SKM-1 (cell line): ENCODE data around the gene WNT2.

ENCODE experiments used
- DNase-seq: peaks from one replicate; lab custom pipeline; 2025; ENCODE audit not compliant: unreplicated experiment; lab: John Stamatoyannopoulos, UW

The WNT2 gene

DNA sequence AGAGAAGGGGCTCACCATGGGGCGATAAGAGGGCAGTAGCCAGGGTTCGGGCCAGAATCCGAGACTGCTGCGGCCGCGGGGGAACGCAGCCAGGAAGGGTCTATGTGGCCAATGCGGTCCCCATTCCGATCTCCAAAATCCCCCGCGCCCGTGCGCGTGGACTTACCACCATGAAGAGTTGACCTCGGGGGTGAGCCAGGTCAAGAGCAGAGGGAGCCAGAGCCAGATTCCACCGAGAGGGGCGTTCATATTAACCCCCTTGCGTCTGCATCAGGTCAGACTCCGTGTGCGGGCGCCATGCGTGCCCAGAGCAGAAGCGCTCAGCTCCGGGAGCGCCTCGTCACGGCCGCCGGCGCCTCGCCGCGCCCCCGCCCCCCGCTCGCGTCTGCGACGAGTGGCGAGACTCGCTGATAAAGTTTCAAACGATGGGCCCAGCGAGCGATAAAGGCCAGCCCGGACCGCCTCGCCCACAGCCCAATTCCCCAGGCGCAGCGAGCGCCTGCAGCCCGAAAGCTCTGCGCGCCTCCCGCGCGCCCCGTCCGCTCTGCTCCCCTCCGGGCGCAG is at the start of gene WNT2:
Gene WNT2 (minus strand): TSS at position 318 of the 564 bp plus-strand sequence. CDS start 69 bp downstream, at position 249.
- DNase-seq = no peak

- no peak for DNase-seq
Measured at GRCh38 chr7:117372073-117372472, 49.2 kb upstream of the WNT2 start.

GRCh38 chr7:117364339-117365080 is 41.7 kb upstream of the WNT2 start:
- no peak for DNase-seq

GRCh38 chr7:117362294-117362888 is 39.5 kb upstream of the WNT2 start:
- no peak for DNase-seq

DNA sequence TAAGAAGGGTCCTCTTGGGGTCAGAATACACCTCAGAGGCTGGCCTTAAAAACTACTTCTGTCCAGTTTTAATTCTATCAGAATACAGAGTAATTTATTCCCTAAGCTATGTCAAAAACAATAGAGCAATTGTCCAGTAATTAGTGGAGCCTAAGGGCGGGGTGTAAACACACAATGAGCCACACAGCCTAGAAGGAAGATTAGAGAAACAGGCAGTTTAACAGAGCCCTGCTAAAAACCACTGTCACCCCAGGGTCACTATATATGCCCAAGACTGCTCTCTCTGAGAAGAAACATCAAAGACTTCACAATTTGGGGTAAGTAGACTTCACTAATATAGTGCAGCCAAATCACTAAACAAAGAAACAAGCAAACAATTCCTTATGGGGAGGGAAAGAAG is 27.2 kb upstream of the WNT2 start:
- DNase-seq = no peak

- DNase-seq = no peak
Measured at GRCh38 chr7:117349570-117349969, 26.7 kb upstream of the WNT2 start.

DNA sequence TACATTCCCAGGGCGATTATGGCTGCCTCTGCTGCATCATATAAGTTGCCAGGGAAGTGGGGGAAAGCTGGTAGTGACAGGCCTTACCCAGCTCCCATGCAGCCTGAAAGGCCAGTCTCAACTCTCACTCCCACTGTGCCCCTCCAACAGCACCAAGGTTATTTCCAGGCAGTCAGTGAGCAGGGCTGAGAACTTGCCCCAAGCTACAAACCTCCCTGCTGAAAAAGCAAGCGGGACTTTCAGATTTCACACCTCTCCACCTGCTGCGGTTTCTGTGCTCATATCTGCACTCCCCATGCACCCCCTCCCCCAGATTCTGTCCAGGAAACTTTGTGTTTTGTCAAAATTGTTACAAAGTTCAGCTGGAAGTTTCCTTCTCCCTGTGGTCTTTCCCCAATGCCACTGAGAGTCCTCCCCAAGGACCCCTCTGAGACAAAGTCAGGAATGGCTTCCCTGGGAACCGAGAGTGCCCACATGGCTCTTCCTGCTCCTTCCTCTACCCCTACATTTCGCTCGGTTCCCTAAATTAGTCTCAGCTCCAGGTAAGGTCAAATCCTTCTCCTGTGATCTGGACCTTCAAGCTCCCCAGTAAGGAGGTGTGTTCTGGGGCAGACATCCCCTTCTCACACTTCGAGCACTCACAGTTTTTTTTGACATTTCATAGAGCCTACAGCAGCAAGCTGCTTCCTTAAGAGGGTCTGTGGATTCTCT is 25.3 kb upstream of the WNT2 start:
- DNase-seq = no peak

DNA sequence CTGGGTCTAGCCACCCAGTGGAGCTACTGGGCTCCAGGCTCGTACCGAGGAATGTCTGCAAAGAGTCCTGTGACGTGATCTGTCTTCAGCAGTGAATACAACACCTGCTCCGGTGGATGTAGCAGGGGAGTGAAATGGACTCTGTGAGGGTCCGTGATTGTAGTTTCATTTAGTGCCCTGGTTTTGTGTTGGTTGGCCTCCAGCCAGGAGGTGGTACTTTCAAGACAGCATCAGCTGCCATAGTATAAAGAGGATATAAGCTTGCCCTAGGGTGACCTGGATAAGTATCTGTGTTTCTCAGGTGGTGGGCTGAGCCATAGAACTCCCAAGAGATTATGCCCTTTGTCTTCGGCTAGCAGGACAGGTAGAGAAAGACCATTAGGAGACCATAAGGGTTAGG is 24.6 kb upstream of the WNT2 start:
- DNase-seq = no peak

- no peak for DNase-seq
Measured at GRCh38 chr7:117346161-117346560, 23.3 kb upstream of the WNT2 start.

- no peak for DNase-seq
Measured at GRCh38 chr7:117338020-117338419, 15.2 kb upstream of the WNT2 start.

GRCh38 chr7:117333168-117333567 is 10.3 kb upstream of the WNT2 start:
- DNase-seq = no peak

GRCh38 chr7:117332031-117332430 is 9.2 kb upstream of the WNT2 start:
- no peak for DNase-seq

GRCh38 chr7:117325836-117326235 is 3.0 kb upstream of the WNT2 start:
- DNase-seq = no peak

DNA sequence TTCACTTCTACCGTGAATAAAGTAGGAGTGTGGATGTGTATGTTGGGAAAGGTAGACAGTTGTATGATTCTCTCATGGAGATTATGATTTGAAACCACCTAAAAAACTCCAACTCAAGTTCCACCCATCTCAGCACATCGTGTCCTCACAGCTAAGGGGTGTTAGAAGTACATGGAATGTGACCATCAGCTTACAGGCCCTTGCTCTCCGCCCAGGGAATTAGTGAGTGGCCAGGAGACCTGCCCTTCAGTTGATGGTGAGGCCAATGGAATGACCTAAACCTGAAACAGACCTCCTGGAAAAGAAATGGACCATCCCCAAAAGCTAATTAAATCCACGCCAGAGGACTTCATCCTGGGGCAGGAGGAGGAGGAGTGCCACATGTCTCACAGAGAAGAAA is 2.1 kb upstream of the WNT2 start:
- no peak for DNase-seq

- no peak for DNase-seq
Measured at GRCh38 chr7:117323851-117324711, 1.2 kb upstream of the WNT2 start.

DNA sequence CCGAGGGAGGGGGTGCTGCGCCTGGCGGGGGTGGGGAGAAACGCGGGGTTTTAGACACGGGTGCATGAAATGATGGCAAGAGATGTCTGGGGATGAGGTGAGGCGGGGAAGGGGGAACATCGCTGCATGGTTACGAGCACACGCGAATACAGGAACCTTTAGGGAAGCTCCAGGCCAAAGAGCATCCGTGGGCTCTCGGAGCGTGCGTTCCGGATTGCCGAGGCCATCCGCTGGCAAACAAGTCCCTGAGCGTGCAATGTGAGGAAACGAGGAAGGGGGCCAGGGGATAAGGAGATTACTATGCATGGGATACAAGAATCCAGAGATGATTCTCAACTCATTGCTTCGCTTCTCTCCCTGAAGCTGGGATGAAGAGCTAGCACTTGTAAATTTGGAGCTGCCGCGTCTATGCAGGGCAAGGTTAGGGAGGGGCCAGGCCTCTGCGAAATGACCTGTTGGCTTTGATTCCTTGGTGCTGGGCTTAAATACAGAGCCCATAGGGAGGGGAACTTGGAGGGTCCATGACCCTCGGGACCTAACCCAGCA is 520 bp upstream of the WNT2 start:
- DNase-seq = no peak

- DNase-seq = no peak
Measured at GRCh38 chr7:117320523-117320922, 2.3 kb downstream of the WNT2 start.

- no peak for DNase-seq
Measured at GRCh38 chr7:117319181-117319580, 3.7 kb downstream of the WNT2 start.

DNA sequence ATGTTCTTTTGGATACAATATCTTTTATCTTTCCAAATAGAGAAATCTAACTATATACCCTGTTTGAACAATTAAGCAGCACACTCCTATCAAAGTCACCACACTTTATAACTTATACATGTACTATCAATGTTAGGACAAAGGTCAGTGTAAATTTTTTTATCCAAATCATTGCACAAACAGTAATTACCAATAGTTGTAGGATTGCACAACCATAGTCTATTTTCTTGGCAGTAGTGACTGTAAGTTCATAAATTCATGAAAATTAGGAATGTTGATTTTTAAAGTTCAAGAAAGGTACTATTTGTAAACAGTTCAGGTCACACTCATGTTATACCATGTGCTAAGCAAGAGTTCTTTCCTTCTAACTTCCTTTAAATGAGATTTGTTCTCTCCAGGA is 9.3 kb downstream of the WNT2 start:
- no peak for DNase-seq
